Adrenal gland (tissue), 12 donors: Measurements from ENCODE around the gene COL21A1. TPM values are rescaled to one million over a fixed set of nuclear protein-coding genes. Genes with fewer than 3 reads are reported as not detected.

Source experiments
- DNase-seq, 7 donors: peaks; one replicate each; pipeline ENCODE4 v3.0.0-alpha.2; 2019 to 2020
- H3K27ac ChIP-seq, 5 donors: fragments of 200-600 bp; sonication (generic) in 4 of 5; 1 replicate in 3 of 5; 2 replicates in 2 of 5; pipeline versions ENCODE4 v1.5.1 to v1.8.0; 2016 to 2020; ENCODE audit warnings: mild to moderate bottlenecking in 1 of 5
- H3K27me3 ChIP-seq: fragments of 200-600 bp; 2 replicates; pipeline ENCODE4 v1.8.0; 2021
- H3K36me3 ChIP-seq, 2 donors: fragments of 200-600 bp; replicated peaks in 1 of 2; 1 replicate in 1 of 2; 2 replicates in 1 of 2; pipeline versions ENCODE4 v1.5.1 to v1.8.0; 2018 to 2022
- H3K4me1 ChIP-seq, 2 donors: fragments of 200-600 bp; replicated peaks in 1 of 2; 1 replicate in 1 of 2; 2 replicates in 1 of 2; pipeline versions ENCODE4 v1.5.1 to v1.8.0; 2018 to 2021
- H3K4me3 ChIP-seq, 4 donors: fragments of 200-600 bp; sonication (generic) in 3 of 4; one replicate each; pipeline ENCODE4 v1.5.1; 2016 to 2018
- H3K9me3 ChIP-seq, 3 donors: fragments of 200-600 bp; sonication (generic) in 1 of 3; replicated peaks in 1 of 3; 1 replicate in 2 of 3; 2 replicates in 1 of 3; pipeline versions ENCODE4 v1.5.1 to v1.8.0; 2016 to 2021
- POLR2A ChIP-seq, 2 donors: fragments of 450-650 bp; IDR thresholded peaks; one replicate each; pipeline ENCODE4 v1.6.1; 2017; ENCODE audit warnings: antibody characterized with exemption in 2 of 2, mild to moderate bottlenecking in 2 of 2, moderate library complexity in 1 of 2
- WGBS, 4 donors: extraction: QIAGEN DNeasy Blood & Tissue Kit in 2 of 4; methylation state at CpG; one replicate each; pipeline versions ENCODE4 v1.1.5 to v1.1.7; 2013 to 2017; 5-methylcytosine and 5-hydroxymethylcytosine counted together
- intact Hi-C, 2 donors: fragments of 100-400 bp; cut with DNase I; formaldehyde crosslinking; loops; one replicate each; pipeline versions ENCODE4 v1.14.1 to v1.15.0; 2022 to 2023
- polyA plus RNA-seq, 3 donors: library from polyadenylated mRNA; stranded (reverse); fragments of 200-250 nt in 2 of 3; fragments of 350-450 nt in 1 of 3; fragmentation: Illumina TruSeq in 1 of 3; extraction: RNeasy Lipid Tissue Mini Kit (QIAGEN cat#74804) in 1 of 3; gene quantifications; one replicate each; pipeline ENCODE4 v1.2.3, GENCODE V29; 2013 to 2014
- total RNA-seq, 9 donors: library from RNA; depleted of rRNA in 4 of 9; stranded (reverse); fragments of >200 nt in 4 of 9; fragments of 120-200 nt in 1 of 9; fragmentation: NEBNext Ultra II Directional in 1 of 9; extraction: Animal tissue kit (Norgen Biotek cat#: 25700) in 1 of 9; gene quantifications; one replicate each; pipeline versions ENCODE4 v1.1.0 to v1.2.4, GENCODE V29; 2013 to 2023
- TF ChIP-seq, protein P1 (sequence below), 6 experiments: fragments of 450-650 bp in 4 of 6; fragments of 200-600 bp in 2 of 6; sonication (generic) in 1 of 6; IDR thresholded peaks; 1 replicate in 5 of 6; 2 replicates in 1 of 6; pipeline versions ENCODE4 v1.5.1 to v1.8.0; 2016 to 2021; ENCODE audit warnings: antibody characterized with exemption in 6 of 6, mild to moderate bottlenecking in 2 of 6, moderate library complexity in 1 of 6
- donor health status: healthy with polysubstance abuse.
- donor health status: Bipolar disorder and iron deficiency.
- donor health status: DM: yes; HTN: yes; CAD: no.
- donor health status: DM: no; HTN: no; CAD: no.
- donor health status: DM: no; HTN: no; CAD: no.
- donor health status: DM: yes; HTN: yes; CAD: no.

The COL21A1 gene
- total and polyA plus RNA-seq, 12 donors = 0.12 to 19.4 (median 1.2) TPM

DNA sequence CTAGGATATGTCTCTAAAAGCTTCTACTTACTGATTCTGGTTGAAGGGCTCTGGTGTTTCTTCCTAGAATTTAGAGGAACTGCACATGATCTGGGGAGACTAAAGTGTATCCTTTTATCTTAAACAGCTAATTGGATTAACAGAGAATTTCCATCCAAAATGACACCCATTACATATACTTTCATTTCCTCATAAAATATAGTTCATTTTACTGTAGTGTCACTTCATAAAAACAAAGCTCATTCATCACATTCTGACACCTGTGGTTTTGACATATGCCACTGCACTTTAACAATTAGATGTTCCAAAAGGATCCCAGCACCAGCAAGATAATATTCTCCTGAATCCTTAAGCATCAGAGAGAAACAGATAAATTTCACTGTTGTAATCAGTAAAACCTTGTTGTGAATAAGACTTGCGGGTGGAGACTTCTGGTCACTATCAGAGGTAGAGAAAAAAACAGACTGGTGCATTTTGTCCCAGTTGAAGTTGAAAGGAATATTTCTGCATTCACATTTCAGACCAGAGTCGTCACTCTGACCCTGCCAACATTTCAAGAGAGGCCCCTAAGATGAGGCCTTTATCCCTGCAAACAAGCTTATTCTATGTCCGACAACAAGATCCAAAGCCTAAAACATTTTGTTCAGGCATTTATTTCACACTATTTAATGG lies 196.7 kb downstream of the COL21A1 start:
- WGBS, 4 donors = 65 to 74% (median 72%) methylated on average over 3 of the region's 3 CpGs
- Histone ChIP-seq H3K4me3 (no peak overlapping the region), H3K27ac (no peak overlapping the region), H3K4me1 (no peaks in the 10 kb centered on the region), H3K36me3 (no peaks in the 10 kb centered on the region), H3K9me3 (no peaks in the 10 kb centered on the region), H3K27me3 (no peaks in the 10 kb centered on the region)
- TF ChIP-seq POLR2A (IDR thresholded peaks at IDR 0.05) = no peak
- TF ChIP-seq, protein P1, sequence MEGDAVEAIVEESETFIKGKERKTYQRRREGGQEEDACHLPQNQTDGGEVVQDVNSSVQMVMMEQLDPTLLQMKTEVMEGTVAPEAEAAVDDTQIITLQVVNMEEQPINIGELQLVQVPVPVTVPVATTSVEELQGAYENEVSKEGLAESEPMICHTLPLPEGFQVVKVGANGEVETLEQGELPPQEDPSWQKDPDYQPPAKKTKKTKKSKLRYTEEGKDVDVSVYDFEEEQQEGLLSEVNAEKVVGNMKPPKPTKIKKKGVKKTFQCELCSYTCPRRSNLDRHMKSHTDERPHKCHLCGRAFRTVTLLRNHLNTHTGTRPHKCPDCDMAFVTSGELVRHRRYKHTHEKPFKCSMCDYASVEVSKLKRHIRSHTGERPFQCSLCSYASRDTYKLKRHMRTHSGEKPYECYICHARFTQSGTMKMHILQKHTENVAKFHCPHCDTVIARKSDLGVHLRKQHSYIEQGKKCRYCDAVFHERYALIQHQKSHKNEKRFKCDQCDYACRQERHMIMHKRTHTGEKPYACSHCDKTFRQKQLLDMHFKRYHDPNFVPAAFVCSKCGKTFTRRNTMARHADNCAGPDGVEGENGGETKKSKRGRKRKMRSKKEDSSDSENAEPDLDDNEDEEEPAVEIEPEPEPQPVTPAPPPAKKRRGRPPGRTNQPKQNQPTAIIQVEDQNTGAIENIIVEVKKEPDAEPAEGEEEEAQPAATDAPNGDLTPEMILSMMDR (IDR thresholded peaks at IDR 0.05) = no peak
- no peak for DNase-seq
- intact Hi-C loops = no loop called here

DNA sequence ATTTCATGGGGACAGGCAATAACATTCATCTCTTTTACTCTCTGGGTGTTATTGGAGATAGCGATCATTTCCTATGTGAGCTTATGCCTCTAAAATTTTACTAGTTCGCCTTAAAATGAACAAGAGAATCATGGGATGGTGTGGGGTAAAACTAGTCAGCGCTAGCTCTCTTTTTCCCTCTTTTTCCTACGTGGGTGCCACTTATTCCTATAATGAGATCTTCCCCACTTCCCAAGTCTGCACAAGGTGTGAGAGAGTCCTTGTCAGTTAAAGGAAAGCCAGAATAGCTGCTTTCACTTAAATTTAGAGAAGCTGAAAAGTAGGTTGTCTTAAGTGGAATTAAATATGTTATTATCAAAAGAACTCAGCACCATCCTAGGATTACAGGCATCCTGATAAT lies 198.8 kb downstream of the COL21A1 start:
- Histone ChIP-seq H3K4me3 (no peak overlapping the region), H3K9me3 (no peaks in the 10 kb centered on the region), H3K27ac (no peak overlapping the region), H3K4me1 (no peaks in the 10 kb centered on the region), H3K27me3 (no peaks in the 10 kb centered on the region), H3K36me3 (no peaks in the 10 kb centered on the region)
- no peak for TF ChIP-seq POLR2A (IDR thresholded peaks at IDR 0.05)
- TF ChIP-seq, protein P1 (IDR thresholded peaks at IDR 0.05) = no peak
- 79 to 90% (median 86%) methylated on average over 4 of the region's 4 CpGs for WGBS, 4 donors
- intact Hi-C loops = no loop called here
- DNase-seq = no peak

DNA sequence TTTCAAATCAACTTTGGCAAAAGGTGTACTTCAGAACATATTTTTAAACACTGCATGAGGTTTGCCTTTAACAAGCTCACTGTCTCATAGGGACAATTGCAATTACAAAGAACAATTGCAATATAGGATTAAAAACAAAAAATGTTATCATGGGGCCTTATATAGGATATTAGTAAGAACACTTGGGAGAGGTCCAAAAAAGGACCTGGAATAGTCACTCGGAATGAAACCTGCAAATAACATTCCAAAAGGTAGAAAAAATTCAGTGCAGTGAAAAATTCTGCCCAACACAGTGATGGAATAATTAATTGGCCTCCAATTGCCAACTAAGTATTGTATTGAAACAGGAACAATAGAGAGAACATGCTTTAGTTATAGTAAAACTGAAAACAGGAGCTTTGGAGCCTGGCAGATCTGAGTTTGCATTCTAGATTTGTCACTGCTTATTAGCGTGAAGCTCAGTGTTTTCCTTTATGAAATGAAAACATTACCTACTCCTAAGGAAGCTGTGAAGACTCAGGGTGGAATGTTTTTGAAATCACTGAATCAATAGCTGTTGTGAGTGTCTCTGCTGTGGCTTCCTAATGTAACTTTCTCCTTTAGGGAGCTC lies 199.3 kb downstream of the COL21A1 start:
- H3K4me1 ChIP-seq = no peaks in the 10 kb centered on the region
- no peak overlapping the region for H3K27ac ChIP-seq
- no peak overlapping the region for H3K4me3 ChIP-seq
- intact Hi-C loops = no loop called here
- H3K36me3 ChIP-seq = no peaks in the 10 kb centered on the region
- TF ChIP-seq POLR2A (IDR thresholded peaks at IDR 0.05) = no peak
- TF ChIP-seq, protein P1 (IDR thresholded peaks at IDR 0.05) = no peak
- WGBS, 4 donors = 76 to 88% (median 78%) methylated on average over 2 of the region's 2 CpGs
- no peak for DNase-seq
- H3K9me3 ChIP-seq = no peaks in the 10 kb centered on the region
- no peaks in the 10 kb centered on the region for H3K27me3 ChIP-seq

DNA sequence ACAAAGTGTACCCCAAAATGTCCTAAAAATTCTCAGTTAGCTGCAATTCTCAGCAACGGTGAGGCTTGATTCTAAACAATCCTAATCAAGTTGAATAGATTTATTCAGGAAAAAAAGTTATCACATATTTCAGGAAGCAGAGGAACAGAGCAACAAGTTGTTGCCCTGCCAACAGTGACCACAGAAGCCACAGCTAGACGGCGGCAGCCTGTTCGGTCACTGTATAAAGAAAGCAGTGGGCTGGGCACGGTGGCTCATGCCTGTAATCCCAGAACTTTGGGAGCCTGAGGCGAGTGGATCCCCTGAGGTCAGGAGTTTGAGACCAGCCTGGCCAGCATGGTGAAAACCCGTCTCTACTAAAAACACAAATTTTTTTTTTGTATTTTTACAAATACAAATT lies 200.8 kb downstream of the COL21A1 start:
- TF ChIP-seq POLR2A (IDR thresholded peaks at IDR 0.05) = no peak
- TF ChIP-seq, protein P1 (IDR thresholded peaks at IDR 0.05) = no peak
- Histone ChIP-seq H3K27me3 (no peaks in the 10 kb centered on the region), H3K36me3 (no peaks in the 10 kb centered on the region), H3K4me3 (no peak overlapping the region), H3K9me3 (no peaks in the 10 kb centered on the region), H3K27ac (no peak overlapping the region), H3K4me1 (no peaks in the 10 kb centered on the region)
- WGBS, 4 donors = 52 to 64% (median 57%) methylated on average over 7 of the region's 7 CpGs
- peak in 4 of 7 donors; percentile 3 to 28 (median 10) for DNase-seq
- intact Hi-C loops = no loop called here
